A549 treated with Mapracorat at 1 μM for 4 hours (cell line): Measurements from ENCODE around the gene ZFP62. TPM values are rescaled to one million over a fixed set of nuclear protein-coding genes. Genes with fewer than 3 reads are reported as not detected.

ENCODE experiments used
- total RNA-seq: library from RNA; stranded (reverse); fragments of 200-300 nt; extraction: Qiagen RNA extraction; gene quantifications from 5 replicates; pipeline ENCODE4 v1.2.3, GENCODE V29; 2022

Gene ZFP62
- total RNA-seq, result 7.8 to 9.5 TPM (median 8.4 TPM) in 5 replicates

GRCh38 chr5:180860887-180861822, at the start of gene ZFP62:
TSS of gene ZFP62 (minus strand) at chr5:180861276. CDS start at chr5:180861219, 57 bp downstream.

GRCh38 chr5:180898621-180899246, 37.7 kb upstream of the ZFP62 start, which contains the start of gene BTNL8:
TSS of gene BTNL8 (plus strand) at chr5:180899159. CDS start at chr5:180899311, 152 bp downstream.

GRCh38 chr5:180802325-180803180, 58.5 kb downstream of the ZFP62 start, which contains the start of gene MGAT1:
TSS of gene MGAT1 (minus strand) at chr5:180802806. CDS start at chr5:180792971, 9,835 bp downstream.

Other genes with a start within 250 kb of the ZFP62 start
- 3.3 to 4.9 TPM (median 4.1 TPM) in 5 replicates for gene FLT4, start 211.7 kb downstream of the ZFP62 start, total RNA-seq
- not detected in 5 replicates for gene OR2Y1, start 121.2 kb downstream of the ZFP62 start, total RNA-seq
- 68.0 to 90.7 TPM (median 86.9 TPM) in 5 replicates for gene MGAT1, start 58.5 kb downstream of the ZFP62 start, total RNA-seq
- gene BTNL8, start 37.9 kb upstream of the ZFP62 start, total RNA-seq, result not detected in 5 replicates
- gene BTNL3, start 127.6 kb upstream of the ZFP62 start, total RNA-seq, result not detected in 5 replicates
- 0.56 to 1.2 TPM (median 0.95 TPM) in 5 replicates for gene BTNL9, start 179.0 kb upstream of the ZFP62 start, total RNA-seq